Suprapubic skin (tissue), 4 donors: Measurements from ENCODE around the gene PIP5KL1. TPM values are rescaled to one million over a fixed set of nuclear protein-coding genes. Genes with fewer than 3 reads are reported as not detected.
A peak's percentile ranks its signal among the peaks of the same experiment; 100 is the strongest.

Experiments
- DNase-seq, 2 donors: peaks; one replicate each; pipeline ENCODE4 v3.0.0-alpha.2; 2019; ENCODE audit warnings: low spot score in 2 of 2
- H3K27ac ChIP-seq: fragments of 200-600 bp; sonication (generic); one replicate; pipeline ENCODE4 v1.5.1; 2019
- H3K27me3 ChIP-seq: fragments of 200-600 bp; sonication (generic); one replicate; pipeline ENCODE4 v1.5.1; 2019
- H3K36me3 ChIP-seq: fragments of 200-600 bp; sonication (generic); one replicate; pipeline ENCODE4 v1.5.1; 2019
- H3K4me1 ChIP-seq: fragments of 200-600 bp; sonication (generic); one replicate; pipeline ENCODE4 v1.5.1; 2019
- H3K4me3 ChIP-seq: fragments of 200-600 bp; sonication (generic); one replicate; pipeline ENCODE4 v1.5.1; 2019; ENCODE audit warnings: mild to moderate bottlenecking
- H3K9me3 ChIP-seq: fragments of 200-600 bp; sonication (generic); one replicate; pipeline ENCODE4 v1.5.1; 2019
- EP300 ChIP-seq: sonication (generic); formaldehyde crosslinking; IDR thresholded peaks from one replicate; pipeline ENCODE4 v1.6.1; 2017; ENCODE audit warnings: antibody characterized with exemption
- POLR2A ChIP-seq, 2 donors: fragments of 450-650 bp; IDR thresholded peaks; one replicate each; pipeline ENCODE4 v1.6.1; 2017; ENCODE audit warnings: antibody characterized with exemption in 2 of 2, mild to moderate bottlenecking in 2 of 2, moderate library complexity in 2 of 2
- POLR2AphosphoS5 ChIP-seq, 3 donors: sonication (generic); formaldehyde crosslinking; IDR thresholded peaks; one replicate each; pipeline ENCODE4 v1.6.1; 2017; ENCODE audit warnings: antibody characterized with exemption in 3 of 3
- WGBS: methylation state at CpG from one replicate; pipeline ENCODE4 v1.1.5; 2018; 5-methylcytosine and 5-hydroxymethylcytosine counted together
- total RNA-seq, 4 donors: library from RNA; depleted of rRNA; stranded (reverse); fragments of >200 nt; gene quantifications; one replicate each; pipeline ENCODE4 v1.1.0, GENCODE V29; 2016
- TF ChIP-seq, protein P1 (sequence below), 2 donors: fragments of 200-600 bp in 1 of 2; fragments of 450-650 bp in 1 of 2; sonication (generic) in 1 of 2; IDR thresholded peaks; one replicate each; pipeline ENCODE4 v1.5.1; 2016 to 2019; ENCODE audit warnings: antibody characterized with exemption in 2 of 2, mild to moderate bottlenecking in 1 of 2, moderate library complexity in 1 of 2

Gene PIP5KL1
- total RNA-seq, 4 donors from 2014 or later = 5.8 to 14.7 (median 9.2) TPM

DNA sequence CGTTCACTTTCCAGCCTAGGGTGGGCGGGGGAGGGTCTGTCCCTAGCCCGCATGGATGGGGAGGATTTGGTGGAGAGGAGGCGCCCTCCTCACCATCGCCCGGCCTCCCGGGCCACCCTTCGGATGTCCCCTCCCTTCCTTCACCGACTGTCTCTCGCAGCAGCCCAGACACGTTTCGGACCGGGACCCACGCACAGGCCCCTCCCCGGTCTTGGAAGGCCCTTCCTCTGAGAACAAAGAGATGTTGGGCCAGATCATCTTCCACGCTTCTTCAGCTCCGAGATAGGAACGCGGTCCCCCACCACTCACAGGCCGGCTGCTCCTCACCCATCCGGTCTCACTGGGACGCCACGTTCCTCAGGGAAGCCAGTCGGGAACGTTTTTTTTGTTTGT lies 7.7 kb upstream of the PIP5KL1 start:
- H3K27me3 ChIP-seq = no peaks in the 10 kb centered on the region
- no peak for DNase-seq
- TF ChIP-seq, protein P1, sequence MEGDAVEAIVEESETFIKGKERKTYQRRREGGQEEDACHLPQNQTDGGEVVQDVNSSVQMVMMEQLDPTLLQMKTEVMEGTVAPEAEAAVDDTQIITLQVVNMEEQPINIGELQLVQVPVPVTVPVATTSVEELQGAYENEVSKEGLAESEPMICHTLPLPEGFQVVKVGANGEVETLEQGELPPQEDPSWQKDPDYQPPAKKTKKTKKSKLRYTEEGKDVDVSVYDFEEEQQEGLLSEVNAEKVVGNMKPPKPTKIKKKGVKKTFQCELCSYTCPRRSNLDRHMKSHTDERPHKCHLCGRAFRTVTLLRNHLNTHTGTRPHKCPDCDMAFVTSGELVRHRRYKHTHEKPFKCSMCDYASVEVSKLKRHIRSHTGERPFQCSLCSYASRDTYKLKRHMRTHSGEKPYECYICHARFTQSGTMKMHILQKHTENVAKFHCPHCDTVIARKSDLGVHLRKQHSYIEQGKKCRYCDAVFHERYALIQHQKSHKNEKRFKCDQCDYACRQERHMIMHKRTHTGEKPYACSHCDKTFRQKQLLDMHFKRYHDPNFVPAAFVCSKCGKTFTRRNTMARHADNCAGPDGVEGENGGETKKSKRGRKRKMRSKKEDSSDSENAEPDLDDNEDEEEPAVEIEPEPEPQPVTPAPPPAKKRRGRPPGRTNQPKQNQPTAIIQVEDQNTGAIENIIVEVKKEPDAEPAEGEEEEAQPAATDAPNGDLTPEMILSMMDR (IDR thresholded peaks at IDR 0.05) = no peak
- no peak for TF ChIP-seq POLR2AphosphoS5 (IDR thresholded peaks at IDR 0.05)
- no peak for TF ChIP-seq EP300
- TF ChIP-seq POLR2A (IDR thresholded peaks at IDR 0.05) = no peak
- 29% methylated on average over 21 of the region's 25 CpGs for WGBS
- peaks cover 46% of the 10 kb centered on the region for H3K4me1 ChIP-seq
- H3K27ac ChIP-seq = peak overlapping the region; percentile 55
- peak overlapping the region; percentile 81 for H3K4me3 ChIP-seq
- peaks cover 29% of the 10 kb centered on the region for H3K36me3 ChIP-seq
- no peaks in the 10 kb centered on the region for H3K9me3 ChIP-seq

DNA sequence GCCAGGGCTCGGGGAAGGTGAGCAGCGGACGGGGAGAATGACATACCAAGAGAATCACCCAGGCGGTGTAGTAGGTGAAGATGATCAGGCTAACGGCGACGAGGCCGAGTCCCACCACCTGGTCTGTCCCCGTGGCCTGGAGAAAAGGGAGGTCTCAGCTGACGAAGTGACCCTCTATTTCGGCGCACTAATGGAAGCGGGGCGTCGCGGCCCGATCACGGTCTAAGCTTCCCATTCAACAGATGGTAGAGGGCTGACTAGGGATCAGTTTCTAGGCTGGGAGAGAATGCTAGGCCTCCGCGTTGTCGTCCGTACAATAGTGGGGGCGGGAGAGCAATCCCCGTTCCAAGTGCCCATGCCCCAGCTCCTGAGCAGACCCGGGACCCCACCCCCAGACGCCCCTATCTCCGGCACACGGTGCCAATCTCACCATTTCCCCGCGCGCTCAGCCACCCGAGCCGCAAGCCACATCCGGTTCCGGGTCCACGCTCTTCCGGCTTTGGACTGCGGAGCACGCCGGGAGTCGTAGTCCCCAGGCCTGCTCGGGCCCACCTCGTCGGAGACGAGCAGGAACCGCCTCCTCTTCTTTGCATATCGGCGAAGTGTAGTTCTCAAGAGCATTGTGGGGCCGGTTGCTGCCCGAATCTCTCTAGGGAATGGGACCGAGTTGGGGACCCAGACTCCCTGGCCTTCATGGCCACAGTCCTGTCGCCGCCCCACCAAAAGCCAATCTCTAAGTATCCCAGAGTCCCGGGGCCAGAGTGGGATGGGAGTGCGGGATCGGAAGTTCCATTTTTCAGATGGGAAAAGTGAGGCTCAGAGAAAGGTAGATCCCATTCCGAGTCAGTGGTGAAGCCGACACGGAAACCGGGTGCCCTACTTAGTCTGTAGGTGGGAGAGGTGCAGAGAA lies 7.1 kb upstream of the PIP5KL1 start, which contains the start of gene DPM2:
TSS of gene DPM2 (minus strand) at position 467 of the 910 bp plus-strand sequence. CDS start at position 433, 34 bp downstream.
- Histone ChIP-seq H3K9me3 (no peaks in the 10 kb centered on the region), H3K36me3 (peaks cover 23% of the 10 kb centered on the region), H3K27ac (peak within 1 kb of the TSS; percentile 55), H3K27me3 (no peaks in the 10 kb centered on the region), H3K4me3 (peak within 1 kb of the TSS; percentile 81), H3K4me1 (peaks cover 41% of the 10 kb centered on the region)
- no peak for DNase-seq
- peak in 1 of 3 donors; percentile 84 for TF ChIP-seq POLR2AphosphoS5 (IDR thresholded peaks at IDR 0.05)
- no peak for TF ChIP-seq EP300
- TF ChIP-seq POLR2A (IDR thresholded peaks at IDR 0.05) = peak in 1 of 2 donors; percentile 34
- 9% methylated on average over 33 of the region's 60 CpGs for WGBS

DNA sequence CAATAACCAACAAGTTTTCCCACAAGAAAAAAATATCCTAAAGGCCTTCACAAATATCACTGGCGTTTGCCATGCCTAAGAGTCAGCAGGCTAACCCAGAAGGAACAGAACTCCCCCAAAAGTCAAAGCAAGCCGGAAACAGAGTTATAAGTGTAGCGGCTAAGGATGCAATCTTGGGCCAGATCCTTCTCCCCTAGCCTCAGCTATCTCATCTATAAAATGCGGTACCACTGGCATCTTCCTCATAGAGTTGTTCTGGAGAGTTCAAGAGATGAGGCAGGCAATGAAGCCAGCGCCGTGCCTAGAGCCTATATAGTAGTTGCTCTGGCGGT lies 6.4 kb upstream of the PIP5KL1 start:
- H3K4me3 ChIP-seq = peak overlapping the region; percentile 81
- no peaks in the 10 kb centered on the region for H3K9me3 ChIP-seq
- H3K4me1 ChIP-seq = peaks cover 35% of the 10 kb centered on the region
- no peak for TF ChIP-seq POLR2AphosphoS5 (IDR thresholded peaks at IDR 0.05)
- peaks cover 16% of the 10 kb centered on the region for H3K36me3 ChIP-seq
- H3K27ac ChIP-seq = no peak overlapping the region
- no peaks in the 10 kb centered on the region for H3K27me3 ChIP-seq
- DNase-seq = no peak
- WGBS = 4% methylated on average over 7 of the region's 7 CpGs

DNA sequence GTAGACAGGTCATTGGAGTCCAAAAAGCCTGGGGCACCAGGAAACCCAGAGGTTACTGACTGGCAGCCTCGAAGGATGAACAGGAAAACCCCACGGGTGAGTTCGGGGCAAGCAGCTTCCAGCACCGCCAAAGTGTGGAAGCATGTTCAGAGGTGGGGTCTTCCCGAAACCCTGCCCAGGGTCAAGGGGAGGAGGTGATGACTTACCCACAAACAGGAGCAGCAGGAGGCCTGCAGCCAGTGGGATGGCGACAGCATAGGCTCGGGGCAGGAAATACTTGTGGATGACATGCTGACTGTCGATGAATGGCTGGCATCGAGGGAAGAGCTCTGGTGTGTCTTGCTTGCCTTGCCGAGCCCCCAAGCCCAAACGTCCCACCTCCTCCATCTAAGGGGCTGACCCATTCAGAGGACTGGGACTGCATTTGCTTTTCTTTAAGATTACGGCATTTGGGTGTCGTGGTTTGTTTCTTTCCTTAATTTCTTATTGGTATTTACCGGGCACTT lies 5.8 kb upstream of the PIP5KL1 start:
- peaks cover 10% of the 10 kb centered on the region for H3K36me3 ChIP-seq
- no peak overlapping the region for H3K27ac ChIP-seq
- H3K4me1 ChIP-seq = peaks cover 38% of the 10 kb centered on the region
- H3K4me3 ChIP-seq = peak overlapping the region; percentile 81
- TF ChIP-seq, protein P1 (IDR thresholded peaks at IDR 0.05) = no peak
- TF ChIP-seq POLR2AphosphoS5 (IDR thresholded peaks at IDR 0.05) = no peak
- TF ChIP-seq EP300 = no peak
- no peak for TF ChIP-seq POLR2A (IDR thresholded peaks at IDR 0.05)
- no peak for DNase-seq
- 70% methylated on average over 14 of the region's 14 CpGs for WGBS
- H3K27me3 ChIP-seq = no peaks in the 10 kb centered on the region
- no peaks in the 10 kb centered on the region for H3K9me3 ChIP-seq

DNA sequence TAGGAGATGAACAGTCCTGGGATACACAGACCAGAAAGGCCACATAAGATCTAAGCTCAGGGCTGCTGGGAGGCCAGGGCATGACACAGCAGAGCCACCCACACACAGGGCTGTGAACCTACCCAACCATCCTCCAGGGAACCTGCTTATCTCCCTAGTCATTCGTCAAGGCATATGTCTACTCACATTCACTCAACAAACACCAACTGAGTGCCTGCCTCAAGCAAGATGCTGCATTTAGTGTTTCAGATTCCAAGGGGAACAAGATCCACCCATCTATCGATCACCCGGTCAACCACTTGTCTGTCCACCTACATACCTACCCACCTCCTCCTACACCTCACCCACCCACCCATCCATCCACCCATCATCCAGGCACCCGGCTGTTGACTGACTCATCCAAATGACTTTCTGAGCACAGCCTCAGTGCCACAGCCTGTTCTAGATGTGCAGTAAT lies 5.2 kb upstream of the PIP5KL1 start:
- Histone ChIP-seq H3K36me3 (peaks cover 10% of the 10 kb centered on the region), H3K9me3 (no peaks in the 10 kb centered on the region), H3K4me1 (peaks cover 44% of the 10 kb centered on the region), H3K27me3 (no peaks in the 10 kb centered on the region), H3K4me3 (no peak overlapping the region), H3K27ac (no peak overlapping the region)
- WGBS = 67% methylated on average over 4 of the region's 4 CpGs
- TF ChIP-seq, protein P1 (IDR thresholded peaks at IDR 0.05) = no peak
- TF ChIP-seq POLR2AphosphoS5 (IDR thresholded peaks at IDR 0.05) = no peak
- TF ChIP-seq EP300 = no peak
- TF ChIP-seq POLR2A (IDR thresholded peaks at IDR 0.05) = no peak
- DNase-seq = no peak

DNA sequence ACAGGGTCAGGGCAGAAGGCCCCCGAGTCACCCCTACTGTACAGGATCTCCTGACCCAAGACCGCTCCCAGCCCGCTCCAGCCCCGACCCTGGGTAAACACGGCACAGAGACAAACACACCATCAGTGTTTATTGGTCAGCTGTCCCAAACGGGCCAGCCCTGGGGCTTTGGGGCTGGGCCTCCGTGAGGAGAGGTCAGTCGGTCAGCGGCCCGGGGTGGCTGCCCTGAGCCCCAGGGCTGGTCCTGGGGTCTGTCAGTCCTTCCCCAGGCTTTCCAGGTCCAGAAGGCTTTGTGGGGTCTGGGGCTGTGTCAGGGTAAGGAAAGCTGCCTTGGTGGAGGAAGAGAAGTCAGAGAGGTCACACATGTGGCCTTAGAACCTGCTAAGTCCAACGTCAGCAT lies 4.4 kb upstream of the PIP5KL1 start:
- Histone ChIP-seq H3K27me3 (no peaks in the 10 kb centered on the region), H3K27ac (no peak overlapping the region), H3K36me3 (peaks cover 7% of the 10 kb centered on the region), H3K4me3 (no peak overlapping the region), H3K4me1 (peaks cover 52% of the 10 kb centered on the region), H3K9me3 (no peaks in the 10 kb centered on the region)
- WGBS = 77% methylated on average over 8 of the region's 11 CpGs
- no peak for TF ChIP-seq EP300
- TF ChIP-seq POLR2A (IDR thresholded peaks at IDR 0.05) = no peak
- TF ChIP-seq, protein P1 (IDR thresholded peaks at IDR 0.05) = no peak
- TF ChIP-seq POLR2AphosphoS5 (IDR thresholded peaks at IDR 0.05) = no peak
- DNase-seq = no peak
